GM21390 (cell line): ENCODE measurements around the gene ZNRF3.
"Not testable (repeated sequence)": the region's sequence is repeated elsewhere in the genome, so short reads cannot be mapped to it uniquely, and the experiment has no call there.

Experiments
- ATAC-seq: cut with Tn5 transposase; IDR thresholded peaks from one replicate; pipeline ENCODE4 v1.9.1; 2021; ENCODE audit not compliant: unreplicated experiment

Gene ZNRF3

DNA sequence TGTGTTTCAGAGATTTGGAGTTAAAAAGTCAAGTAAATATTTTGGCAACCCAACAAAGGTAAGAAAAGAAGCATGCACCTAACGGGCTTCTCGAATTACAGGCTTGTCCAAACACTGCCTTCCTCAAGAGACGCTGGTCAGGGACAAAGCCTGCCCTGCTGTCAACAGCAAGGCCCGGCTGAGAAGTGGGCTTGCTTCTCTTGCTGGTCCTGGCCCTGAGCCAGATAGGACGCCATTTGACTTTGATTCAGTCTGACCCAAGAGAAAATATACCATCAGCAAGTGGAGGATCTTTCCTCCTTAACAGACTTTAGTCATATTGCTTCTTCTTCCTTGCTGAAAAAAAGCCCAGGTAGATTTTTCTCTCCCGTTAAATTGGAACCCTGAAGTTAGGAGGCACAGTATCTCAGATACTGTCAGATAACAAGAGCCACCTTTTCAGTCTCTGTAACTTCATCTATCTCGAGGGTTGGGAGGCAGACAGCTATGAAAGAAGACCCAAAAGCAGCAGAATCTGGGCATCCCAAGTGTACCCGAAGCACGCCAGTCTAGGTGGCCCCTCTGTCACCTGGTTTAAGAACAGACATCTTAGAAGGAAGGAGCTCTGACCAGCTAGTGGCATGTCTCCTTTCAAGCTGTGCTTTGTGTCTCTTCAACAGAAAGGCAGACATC, 120.7 kb downstream of the ZNRF3 start:
- ATAC-seq, result no peak

DNA sequence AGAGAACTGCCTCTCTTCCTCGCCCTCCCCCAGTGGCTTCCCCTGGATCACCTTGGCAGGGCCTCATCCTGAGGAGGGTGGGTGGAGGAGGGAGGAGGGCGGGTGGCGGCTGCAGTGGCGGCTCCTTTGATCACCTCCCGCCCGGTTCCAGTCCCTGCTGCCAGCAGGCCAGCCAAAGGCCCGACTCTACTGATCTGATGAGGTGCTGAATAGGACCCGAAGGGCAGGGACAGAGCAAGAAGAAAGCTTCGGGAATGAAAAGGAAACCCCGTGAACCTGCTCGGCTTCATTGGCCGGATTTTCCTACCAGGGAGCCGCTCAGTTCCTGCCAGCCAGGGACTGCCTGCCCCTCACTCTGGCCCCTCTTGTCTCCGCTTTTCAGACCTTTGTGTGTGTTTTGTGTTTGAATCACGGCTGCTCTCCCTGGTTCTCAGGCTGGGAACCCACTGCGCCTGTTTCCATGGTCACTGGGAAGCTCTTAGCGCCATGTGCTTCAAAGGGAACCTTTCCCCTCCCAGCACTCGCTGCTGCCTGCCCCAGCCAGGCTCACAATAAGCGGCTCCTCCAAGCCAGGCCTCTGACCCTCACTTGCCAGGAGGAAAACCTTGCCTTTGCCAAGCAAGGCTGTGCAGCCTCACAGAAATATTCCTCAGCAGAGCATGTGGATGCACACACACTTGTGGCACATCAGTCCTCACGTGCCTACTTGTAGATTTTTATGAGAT, 121.4 kb downstream of the ZNRF3 start:
- no peak for ATAC-seq

DNA sequence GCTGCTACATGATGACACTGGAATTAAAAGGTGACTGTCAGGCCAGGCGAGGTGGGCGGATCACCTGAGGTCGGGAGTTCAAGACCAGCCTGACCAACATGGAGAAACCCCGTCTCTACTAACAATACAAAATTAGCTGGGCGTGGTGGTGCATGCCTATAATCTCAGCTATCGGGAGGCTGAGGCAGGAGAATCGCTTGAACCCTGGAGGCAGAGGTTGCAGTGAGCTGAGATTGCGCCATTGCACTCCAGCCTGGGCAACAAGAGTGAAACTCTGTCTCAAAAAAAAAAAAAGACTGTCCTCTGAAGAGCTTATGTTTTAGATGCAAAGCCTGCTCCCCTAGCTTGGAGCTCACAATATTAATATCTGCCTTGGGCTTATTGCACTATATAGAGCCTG, 122.4 kb downstream of the ZNRF3 start:
- not testable (repeated sequence) for ATAC-seq

DNA sequence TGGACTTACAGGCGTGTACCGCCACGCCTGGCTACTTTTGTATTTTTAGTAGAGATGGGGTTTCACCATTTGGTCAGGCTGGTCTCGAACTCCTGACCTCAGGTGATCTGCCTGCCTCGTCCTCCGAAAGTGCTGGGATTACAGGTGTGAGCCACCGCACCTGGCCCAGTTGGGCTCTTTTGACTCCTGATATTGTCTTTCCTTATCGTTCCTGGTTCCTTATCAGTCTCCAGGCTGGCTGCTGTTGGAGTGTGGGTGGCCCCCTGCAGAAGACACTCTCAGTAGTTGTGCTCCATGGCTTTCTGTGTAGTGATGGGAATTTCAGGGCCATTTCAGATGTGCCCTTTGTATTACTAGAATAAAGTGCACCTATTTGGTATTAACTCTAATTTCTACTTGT, 123.0 kb downstream of the ZNRF3 start:
- no peak for ATAC-seq

DNA sequence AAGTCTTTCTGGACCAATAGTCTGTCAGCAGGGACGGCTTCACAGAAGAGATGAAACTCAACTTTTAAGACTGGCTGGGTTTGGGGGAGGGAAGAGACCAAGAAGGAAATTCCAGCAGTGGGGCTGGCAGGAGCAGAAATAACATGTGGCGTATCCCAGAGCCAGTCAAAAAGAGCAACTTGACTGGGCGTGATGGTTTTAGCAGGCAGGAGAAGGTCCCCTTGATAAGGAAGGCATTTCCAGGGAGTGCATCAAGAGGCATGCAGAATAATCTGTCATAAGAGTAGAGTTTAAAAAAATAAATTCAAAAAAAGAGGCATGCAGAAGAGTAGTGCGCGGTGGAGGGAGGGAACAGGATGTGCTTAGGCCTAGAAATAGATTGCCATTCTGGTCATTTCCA, 125.8 kb downstream of the ZNRF3 start:
- ATAC-seq, result no peak

DNA sequence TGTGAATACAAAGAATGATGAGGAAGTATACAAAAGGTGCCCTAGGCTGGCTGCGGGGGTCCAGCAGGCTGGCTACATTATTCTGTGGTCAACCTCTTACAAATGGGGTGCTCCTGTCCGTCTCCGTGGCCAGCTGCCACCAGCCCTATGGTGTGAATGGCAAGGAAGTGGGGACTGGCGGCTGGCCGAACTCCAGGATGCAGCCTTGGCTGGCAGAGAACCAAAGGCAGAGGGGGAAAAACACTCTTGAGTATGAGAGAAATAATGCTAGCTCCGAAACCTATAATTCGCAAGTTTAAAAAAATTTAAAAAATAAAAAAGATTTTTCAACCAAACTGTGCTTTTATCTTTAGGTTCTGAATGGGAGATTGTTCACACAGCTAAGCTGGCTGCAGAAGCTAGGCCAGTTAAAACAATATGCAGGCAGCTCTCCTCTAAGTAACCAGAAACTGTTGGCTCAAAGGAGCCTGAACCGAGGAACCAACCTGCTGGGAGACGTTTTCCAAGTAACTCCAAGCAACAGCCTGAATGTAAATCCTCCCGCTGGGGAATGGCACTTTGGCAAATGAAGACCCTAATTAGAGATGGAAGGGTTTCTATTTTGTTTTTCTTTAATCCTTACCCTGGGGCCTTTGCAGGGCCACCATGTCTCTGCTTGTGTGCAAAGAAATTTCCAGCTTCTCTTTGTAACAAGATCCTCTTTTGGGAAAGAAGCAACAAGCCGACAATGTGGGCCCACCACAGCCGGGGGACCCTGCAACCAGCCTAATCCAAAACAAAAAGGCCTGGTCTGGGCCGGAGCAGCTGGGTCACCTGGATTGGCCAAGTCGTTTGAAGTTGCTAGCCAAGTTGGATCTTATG, 128.1 kb downstream of the ZNRF3 start:
- no peak for ATAC-seq

DNA sequence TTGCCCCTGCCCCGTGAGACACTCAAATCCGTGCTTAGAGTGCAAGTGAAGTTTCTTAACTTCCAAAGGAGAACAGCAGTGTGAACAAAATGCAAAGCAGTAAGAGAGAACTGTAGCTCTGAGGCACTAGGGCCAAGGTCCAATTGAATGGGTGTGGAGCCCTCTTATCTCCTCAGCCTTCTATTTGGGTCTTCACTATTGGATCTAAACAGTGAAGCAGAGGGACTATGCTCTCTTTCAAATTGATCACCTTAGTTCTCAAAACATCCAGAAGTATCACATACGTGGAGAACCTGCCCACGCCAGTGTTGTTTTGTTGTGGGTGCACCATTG, 128.7 kb downstream of the ZNRF3 start:
- ATAC-seq, result no peak

DNA sequence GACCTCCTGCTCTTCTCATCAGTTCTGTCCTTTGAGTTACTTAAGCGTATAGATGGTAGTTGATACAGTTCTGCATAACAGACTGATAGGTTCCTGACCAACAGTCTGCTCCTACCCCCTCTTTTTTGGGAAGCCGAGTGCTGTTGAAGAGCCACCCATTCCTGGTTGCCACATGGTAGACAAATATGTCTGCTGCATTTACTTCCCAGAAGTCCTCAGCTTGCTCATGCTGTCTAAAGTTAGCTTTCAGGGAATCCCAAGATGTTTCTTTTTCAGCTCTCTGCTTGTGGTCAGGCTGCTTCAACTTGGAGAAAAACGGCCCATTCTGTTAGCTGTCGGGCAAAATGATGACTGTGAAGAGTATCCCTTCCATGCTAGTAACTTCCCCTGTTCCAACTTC, 129.6 kb downstream of the ZNRF3 start:
- ATAC-seq, result no peak

DNA sequence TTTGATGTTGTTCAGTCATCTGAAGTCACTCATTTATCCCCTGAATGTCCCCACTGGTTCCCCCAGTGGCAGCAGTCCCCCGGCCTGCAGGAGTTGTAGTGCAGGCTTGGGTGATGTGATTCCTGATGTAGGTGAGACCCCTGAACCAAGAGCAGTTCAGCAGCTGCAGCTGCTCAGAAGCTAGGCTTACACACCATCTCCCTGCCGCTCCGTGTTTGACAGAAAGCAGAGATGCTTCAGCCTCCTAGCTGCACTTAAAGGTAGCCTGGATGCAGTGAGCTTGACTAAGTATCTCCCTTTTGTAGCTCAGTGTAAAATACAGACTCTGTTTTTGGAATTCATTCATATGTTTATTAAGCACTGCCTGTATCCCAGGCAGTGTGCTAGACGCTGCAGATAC, 130.9 kb downstream of the ZNRF3 start:
- ATAC-seq, result no peak

DNA sequence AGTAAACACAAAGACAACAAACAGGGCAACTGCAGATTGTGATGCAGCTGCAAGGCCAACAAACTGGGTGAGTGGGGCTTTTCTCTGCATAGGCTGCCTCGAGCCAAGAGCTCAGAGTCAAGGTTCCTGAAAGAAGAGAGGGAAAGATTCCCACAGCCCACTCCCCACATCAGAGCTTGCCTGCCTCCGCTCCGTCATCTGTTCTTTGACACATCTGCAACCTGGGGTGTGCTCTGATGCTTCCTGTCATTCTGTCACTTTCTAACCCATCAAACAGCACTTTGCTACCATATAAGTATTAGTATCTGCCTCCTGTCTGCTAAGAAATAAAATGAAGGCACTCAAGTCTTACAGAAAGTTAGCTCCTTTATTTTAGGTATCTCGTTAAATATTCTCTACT, 131.4 kb downstream of the ZNRF3 start:
- ATAC-seq, result no peak

DNA sequence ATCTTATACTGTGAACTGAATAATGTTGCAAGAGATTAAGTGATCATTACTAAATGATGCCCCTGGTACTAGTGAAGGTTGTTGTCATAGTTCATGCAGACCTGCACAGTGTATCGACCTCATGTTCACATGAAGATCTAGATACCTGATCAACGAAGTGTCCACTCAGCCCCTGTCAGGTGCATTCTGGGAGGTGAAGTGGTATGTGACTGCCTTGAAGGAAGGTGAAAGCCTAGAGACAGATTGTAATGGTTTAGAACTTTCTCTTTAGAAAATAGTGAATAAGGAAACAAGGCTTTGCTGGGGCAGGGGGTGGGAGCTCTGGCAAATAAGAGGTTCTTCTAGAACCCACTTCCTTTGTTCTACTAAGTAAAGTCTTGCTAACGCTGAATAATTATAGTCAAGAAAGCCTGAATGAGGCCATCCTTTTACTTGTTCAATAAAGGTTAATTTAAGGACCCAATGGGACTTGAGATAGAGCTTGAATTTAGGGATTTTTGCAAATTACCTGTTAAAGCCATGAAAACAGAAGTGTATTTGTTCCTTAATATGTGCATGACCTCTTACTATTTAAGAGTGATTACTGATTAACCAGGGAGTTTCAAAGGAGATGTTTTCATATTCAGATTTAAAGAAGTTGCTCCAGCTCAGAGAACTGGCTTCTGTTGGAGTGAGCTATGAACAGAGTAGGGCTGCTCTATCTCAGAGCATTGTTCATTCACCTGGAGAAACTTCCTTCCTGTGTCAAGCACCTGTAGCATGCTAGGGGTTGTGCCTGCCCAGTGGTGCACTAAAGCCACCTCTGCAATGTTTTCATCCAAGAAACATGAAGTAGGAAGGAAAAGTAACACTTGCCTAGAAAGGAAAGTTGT, 132.9 kb downstream of the ZNRF3 start:
- no peak for ATAC-seq

DNA sequence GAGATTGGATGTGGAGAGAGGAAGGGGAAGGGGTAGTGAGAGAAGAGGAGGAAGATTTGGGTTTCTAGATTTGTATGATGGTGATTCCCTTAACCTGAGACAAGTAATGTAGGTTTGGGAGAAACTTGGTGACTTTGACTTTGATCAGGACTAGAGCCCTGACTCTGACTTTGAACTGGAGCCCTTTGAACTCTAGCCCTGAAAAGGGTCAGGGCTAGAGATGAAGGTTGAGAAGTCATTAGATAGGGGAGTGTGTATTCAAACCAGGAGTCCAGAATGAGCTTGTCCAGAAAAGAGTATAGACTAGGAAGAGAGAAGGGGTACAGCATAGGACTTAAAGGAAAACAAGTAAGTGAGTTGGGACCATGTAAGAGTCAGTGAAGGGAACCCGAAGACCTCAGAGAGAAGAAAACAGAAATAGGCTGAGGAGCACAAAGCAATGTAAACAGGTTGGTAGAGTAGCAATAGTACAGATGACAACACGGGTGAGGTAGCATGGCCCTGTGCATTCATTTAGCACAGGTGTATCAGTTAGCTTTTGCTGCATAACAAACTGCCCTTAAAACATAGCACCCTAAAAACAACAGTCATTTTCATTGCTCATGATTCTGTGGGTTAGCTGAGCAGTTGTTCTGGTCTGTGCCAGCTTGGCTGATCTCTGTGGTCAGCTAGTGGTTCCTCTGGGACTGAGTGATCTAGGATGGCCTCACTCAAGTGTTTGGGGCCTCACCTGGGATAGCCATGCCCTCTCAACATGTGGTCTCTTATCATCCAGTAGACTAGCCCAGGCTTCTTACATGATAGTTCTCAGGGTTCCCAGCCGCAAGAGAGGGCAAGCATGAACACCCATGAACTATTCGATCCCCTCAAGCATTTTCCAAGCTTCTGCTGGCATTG, 135.2 kb downstream of the ZNRF3 start:
- no peak for ATAC-seq

DNA sequence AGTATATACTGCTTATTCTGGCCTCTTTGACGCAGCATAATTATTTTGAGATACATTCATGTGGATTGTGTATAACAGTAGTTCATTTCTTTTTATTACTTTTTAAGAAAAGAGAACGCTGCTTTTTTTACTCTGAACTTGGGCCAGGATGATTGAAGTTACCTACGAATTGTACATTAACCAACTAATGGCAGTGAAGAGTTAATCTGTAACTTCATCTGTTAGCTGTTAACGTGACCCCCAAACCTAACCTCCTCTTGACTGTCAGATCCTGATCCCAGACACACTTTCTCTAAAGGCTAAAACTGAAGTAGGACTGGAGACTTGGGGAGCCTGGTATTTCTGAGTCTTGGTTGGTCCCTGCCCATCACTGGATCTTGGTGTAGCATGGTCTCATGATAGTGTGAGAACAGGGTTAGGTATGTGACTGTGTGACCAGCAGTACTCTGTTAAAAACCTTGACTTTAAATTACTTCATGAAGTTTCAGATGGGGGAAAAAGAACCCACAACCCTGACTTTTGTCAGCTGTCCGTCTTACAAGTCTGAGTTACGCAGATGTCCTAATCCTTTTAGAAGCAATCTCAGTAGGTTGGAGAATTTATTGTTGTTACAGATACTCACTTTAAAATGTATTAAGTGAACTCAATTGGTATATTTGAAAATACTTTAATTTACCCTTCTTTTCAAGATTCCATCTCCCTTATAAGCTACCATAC, 138.9 kb downstream of the ZNRF3 start:
- ATAC-seq, result no peak

DNA sequence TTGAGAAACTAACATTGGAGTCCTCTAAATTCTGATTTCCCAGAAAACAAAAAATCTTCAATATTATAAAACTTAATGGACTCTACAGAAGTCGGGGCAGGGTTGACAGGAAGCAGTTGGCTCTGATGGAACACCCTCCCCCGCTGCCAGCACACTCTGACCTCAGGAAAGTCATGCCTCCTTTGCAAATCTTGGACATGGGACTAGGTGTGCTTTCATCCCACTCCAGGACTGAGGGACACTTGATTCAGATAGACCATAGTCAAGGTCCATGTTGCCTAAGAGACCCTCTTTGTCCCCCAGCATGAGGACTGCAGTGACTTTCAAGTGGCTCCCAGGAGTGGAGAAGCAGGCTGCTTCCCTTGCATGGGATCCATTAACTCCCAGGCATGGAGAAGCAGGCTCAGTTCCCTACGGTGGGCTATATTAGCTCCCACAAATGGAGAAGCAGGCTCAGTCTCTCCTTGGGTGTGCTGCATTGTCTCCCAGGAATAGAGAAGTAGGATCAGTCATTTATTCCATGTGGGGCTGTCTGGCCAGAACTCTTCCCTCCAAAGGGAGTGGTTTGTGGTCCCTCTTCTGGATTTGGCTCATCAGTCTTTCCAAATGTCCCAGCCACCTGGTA, 139.9 kb downstream of the ZNRF3 start:
- ATAC-seq, result no peak

DNA sequence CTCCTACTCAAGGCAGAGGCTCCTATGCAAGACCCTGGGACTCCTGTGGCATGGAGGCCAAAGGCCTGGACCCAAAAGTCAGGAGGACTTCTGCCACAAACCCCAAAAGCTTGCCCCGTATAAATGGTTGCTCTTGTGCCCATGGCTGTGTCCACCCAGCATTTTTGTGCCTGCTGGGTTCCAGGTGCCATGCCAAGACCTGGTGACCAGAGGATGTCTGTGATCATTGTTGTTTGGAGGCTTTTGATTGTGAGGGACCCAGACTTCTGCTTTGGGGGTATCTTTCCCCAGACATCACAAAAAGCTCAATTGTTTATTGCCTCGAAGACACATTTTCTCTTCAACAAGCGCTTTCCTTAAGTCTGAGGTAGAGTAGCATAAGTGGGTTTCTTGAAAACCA, 143.2 kb downstream of the ZNRF3 start:
- ATAC-seq, result no peak

DNA sequence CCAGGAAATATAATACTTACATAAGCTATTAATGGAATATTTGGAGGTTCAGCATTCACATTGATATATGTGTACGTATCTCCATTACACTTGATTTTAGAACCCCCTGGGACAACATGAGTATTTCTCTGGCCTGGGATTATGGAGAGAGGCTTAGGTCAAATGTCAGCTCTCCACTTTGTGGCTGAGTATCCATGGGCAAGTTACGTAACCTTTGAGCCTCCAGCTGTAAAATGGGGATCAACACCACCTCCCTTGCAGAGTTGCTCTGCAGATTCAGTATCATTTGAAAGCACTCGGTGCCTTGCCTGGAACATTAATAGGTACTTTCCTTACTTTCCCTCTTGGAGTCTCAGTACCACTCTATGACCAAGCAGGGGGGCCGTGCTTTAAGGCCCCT, 145.1 kb downstream of the ZNRF3 start:
- ATAC-seq, result no peak

DNA sequence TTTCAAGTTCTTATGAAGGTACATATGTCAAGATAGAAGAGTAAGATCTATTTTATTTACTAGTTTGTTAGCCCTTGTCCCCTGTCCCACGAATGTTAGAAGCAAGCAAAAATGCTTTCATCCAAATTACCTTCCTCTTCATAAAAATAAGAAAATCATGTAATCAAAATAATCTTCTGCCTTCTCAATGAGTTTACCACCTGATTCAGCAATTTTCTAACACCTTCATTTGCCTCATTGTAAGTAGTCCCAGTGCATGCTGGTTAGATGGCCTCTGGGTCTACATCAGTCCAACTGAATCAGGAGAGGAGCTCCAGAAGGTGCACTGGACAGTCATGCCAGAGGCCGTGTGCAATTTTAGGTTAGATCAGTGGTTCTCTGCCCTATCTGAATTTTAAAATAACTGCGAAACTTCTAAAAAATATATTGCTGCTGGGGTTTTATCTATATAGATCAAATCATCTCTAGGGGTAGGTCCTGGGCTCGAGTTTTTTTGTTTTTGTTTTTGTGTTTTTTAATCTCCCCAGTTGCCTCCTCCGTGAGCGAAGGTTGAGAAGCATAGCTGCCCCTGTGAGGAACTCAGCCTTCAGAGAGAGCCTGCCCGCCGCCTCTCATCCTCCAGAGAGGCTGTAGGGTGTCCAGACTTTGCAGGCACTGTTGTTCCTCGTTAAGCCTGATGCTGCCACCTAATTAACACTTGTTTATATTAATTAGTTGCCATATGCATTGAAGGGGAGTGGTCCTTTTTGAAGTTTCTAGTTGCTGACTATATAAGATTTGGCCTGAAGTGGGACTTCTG, 146.0 kb downstream of the ZNRF3 start:
- ATAC-seq, result no peak

DNA sequence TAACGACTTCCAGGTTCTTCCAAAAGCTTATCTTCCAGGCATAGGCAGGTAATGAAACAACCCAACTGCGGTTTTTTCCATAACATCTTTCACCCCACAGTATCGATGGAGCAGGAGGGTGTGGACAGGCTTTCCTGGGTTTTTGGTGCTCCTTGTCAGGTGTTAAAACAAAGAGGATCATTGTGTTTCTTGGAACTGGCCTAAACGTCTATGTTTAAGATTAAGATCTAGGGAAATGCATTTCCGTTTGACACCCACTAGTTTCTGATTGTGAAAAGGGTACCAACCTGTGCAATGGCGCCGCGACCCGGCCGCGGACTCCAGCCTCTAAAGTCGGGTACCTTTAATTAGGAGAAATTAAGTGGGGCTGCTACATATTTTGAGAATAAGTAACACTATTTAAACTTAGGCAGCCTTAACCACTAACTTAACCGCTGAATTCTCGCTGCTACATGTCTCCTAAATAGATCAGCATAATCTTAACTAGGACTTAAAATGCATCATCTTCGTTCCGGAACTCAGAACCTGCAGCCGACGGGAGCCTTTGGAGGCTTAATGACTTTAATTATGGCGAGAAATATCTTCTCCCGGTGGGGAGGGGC, 146.7 kb downstream of the ZNRF3 start:
- ATAC-seq, result no peak
